Colonic mucosa (tissue), 4 donors: Measurements from ENCODE around the gene CACNA2D1. TPM values are rescaled to one million over a fixed set of nuclear protein-coding genes. Genes with fewer than 3 reads are reported as not detected.

Experiments used
- DNase-seq: peaks from one replicate; pipeline ENCODE4 v3.0.0-alpha.2; 2020
- H3K27ac ChIP-seq: fragments of 200-600 bp; one replicate; pipeline ENCODE4 v1.8.0; 2021
- H3K27me3 ChIP-seq: fragments of 200-600 bp; one replicate; pipeline ENCODE4 v1.8.0; 2021
- H3K36me3 ChIP-seq: fragments of 200-600 bp; one replicate; pipeline ENCODE4 v1.8.0; 2021
- H3K4me1 ChIP-seq: fragments of 200-600 bp; one replicate; pipeline ENCODE4 v1.8.0; 2021; ENCODE audit warnings: mild to moderate bottlenecking
- H3K4me3 ChIP-seq: fragments of 200-600 bp; one replicate; pipeline ENCODE4 v1.8.0; 2021
- H3K9ac ChIP-seq, 2 donors: one replicate each; pipeline ENCODE4 v1.7.0; 2013; ENCODE audit warnings: control low read depth in 2 of 2, low read depth in 2 of 2, low read length in 2 of 2
- H3K9me3 ChIP-seq: fragments of 200-600 bp; one replicate; pipeline ENCODE4 v1.8.0; 2021
- intact Hi-C: fragments of 100-400 bp; cut with DNase I; formaldehyde crosslinking; loops from one replicate; pipeline ENCODE4 v1.14.1; 2022
- total RNA-seq, 2 donors: library from RNA; stranded (reverse); fragmentation: NEBNext Ultra II Directional in 1 of 2; extraction: Animal tissue kit (Norgen Biotek cat#: 25700) in 1 of 2; gene quantifications; one replicate each; pipeline ENCODE4 v1.2.1, GENCODE V29; 2021
- TF ChIP-seq, protein P1 (sequence below): fragments of 200-600 bp; IDR thresholded peaks from one replicate; pipeline ENCODE4 v1.8.0; 2022; ENCODE audit warnings: antibody characterized with exemption, mild to moderate bottlenecking
- donor health status: healthy.
- donor health status: DM: no; HTN: no; CAD: no.
- donor health status: DM: no; HTN: no; CAD: no.

The CACNA2D1 gene
- total RNA-seq, 2 donors from 2014 or later: 1.4 to 9.3 TPM

DNA sequence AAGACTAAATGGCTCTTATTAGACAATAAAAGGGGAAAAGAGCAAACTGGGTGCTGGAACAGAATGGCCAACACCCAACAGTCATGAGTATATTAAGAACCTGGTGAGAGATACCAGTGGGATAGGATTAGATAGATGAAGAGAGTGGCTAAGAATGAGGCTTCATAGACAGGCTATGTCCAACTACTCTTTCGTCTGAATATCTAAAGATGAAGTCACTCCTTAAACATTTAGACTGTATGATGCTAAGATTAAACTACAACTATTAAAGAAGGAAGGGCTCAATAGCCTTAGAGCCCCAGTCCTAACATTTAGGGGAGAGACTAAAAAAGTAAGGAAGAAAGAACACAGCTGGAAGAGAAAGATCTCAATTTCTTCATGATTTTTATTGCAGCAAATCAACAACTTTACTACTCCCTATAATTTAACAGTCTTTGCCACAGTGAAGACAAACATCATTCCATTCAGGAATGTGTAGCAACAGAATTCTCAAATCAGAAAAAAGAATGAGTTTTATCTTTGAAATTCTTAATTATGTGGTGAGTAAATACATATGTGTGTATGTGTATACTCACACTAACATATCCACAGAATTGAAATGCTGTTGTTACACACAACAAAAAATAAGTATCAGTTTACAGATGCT, 45.6 kb downstream of the CACNA2D1 start:
- Histone ChIP-seq H3K27me3 (no peaks in the 10 kb centered on the region), H3K27ac (no peak overlapping the region), H3K4me3 (no peak overlapping the region), H3K9ac (no peak overlapping the region), H3K36me3 (no peaks in the 10 kb centered on the region), H3K4me1 (no peaks in the 10 kb centered on the region), H3K9me3 (no peaks in the 10 kb centered on the region)
- TF ChIP-seq, protein P1, sequence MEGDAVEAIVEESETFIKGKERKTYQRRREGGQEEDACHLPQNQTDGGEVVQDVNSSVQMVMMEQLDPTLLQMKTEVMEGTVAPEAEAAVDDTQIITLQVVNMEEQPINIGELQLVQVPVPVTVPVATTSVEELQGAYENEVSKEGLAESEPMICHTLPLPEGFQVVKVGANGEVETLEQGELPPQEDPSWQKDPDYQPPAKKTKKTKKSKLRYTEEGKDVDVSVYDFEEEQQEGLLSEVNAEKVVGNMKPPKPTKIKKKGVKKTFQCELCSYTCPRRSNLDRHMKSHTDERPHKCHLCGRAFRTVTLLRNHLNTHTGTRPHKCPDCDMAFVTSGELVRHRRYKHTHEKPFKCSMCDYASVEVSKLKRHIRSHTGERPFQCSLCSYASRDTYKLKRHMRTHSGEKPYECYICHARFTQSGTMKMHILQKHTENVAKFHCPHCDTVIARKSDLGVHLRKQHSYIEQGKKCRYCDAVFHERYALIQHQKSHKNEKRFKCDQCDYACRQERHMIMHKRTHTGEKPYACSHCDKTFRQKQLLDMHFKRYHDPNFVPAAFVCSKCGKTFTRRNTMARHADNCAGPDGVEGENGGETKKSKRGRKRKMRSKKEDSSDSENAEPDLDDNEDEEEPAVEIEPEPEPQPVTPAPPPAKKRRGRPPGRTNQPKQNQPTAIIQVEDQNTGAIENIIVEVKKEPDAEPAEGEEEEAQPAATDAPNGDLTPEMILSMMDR: no peak
- intact Hi-C loops: no loop called here
- DNase-seq: no peak

DNA sequence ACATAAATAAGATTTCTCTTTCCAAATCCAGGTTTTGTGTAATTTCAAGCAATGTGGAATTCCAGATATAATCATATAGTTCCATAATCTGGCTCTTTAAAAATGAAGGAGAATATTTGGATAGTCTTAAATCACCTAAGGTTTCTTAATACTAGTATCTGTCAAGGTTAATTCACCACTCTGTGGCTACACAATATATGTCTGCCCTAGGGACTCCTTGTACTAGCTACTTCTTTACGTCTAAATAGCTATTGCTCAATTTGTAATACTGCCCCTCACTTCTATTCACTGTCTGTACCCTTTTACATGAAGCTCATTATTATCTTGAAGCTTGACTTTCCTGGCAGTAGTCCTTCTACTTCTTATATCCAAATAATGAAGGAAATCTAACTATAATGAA, 47.2 kb downstream of the CACNA2D1 start:
- intact Hi-C loops: no loop called here
- no peaks in the 10 kb centered on the region for H3K27me3 ChIP-seq
- DNase-seq: no peak
- no peak overlapping the region for H3K9ac ChIP-seq
- no peaks in the 10 kb centered on the region for H3K4me1 ChIP-seq
- no peak overlapping the region for H3K27ac ChIP-seq
- H3K4me3 ChIP-seq: no peak overlapping the region
- H3K9me3 ChIP-seq: no peaks in the 10 kb centered on the region
- no peaks in the 10 kb centered on the region for H3K36me3 ChIP-seq
- TF ChIP-seq, protein P1: no peak

DNA sequence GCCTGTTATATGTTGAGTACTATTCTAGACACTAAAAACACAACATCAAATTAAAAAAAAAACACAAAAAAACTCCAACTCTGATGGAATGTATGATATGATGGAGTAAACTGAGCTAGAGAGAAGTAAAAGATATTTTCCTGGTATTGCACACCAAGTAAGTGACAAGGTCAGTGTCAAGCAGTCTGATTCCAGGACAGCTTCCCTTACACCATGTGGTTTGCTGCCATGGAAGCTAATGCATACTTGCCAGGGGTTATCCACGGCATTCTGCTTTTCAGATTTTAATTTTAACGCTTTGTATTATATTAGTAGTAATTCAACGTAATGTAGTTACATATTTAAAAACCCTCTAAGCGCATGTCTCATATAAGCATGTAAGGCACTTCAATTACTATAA, 48.4 kb downstream of the CACNA2D1 start:
- intact Hi-C loops: no loop called here
- H3K9ac ChIP-seq: no peak overlapping the region
- TF ChIP-seq, protein P1: no peak
- H3K36me3 ChIP-seq: no peaks in the 10 kb centered on the region
- H3K4me1 ChIP-seq: no peaks in the 10 kb centered on the region
- H3K9me3 ChIP-seq: no peaks in the 10 kb centered on the region
- H3K4me3 ChIP-seq: no peak overlapping the region
- no peak for DNase-seq
- H3K27me3 ChIP-seq: no peaks in the 10 kb centered on the region
- H3K27ac ChIP-seq: no peak overlapping the region

DNA sequence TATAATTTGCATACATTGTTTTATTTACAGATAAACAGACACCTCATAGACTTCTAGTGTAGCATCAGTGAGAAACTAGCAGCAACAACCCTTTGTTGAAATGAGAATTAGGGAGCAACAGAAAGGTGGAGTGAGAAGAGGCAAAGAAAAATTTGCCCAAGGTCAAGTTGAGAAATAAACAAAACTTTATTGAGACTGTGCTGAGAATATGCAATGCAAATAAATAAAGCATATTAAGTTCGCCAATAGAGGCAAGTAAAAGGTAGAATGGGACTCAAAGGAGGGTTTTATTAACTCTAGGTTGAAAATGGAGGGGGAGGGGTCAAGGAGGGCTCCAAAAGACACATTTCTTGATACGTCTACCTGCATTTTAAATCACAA, 49.7 kb downstream of the CACNA2D1 start:
- no peak for DNase-seq
- no peak overlapping the region for H3K4me3 ChIP-seq
- no peaks in the 10 kb centered on the region for H3K4me1 ChIP-seq
- no peak overlapping the region for H3K27ac ChIP-seq
- TF ChIP-seq, protein P1: no peak
- no peaks in the 10 kb centered on the region for H3K9me3 ChIP-seq
- no peak overlapping the region for H3K9ac ChIP-seq
- H3K36me3 ChIP-seq: no peaks in the 10 kb centered on the region
- intact Hi-C loops: no loop called here
- H3K27me3 ChIP-seq: no peaks in the 10 kb centered on the region

DNA sequence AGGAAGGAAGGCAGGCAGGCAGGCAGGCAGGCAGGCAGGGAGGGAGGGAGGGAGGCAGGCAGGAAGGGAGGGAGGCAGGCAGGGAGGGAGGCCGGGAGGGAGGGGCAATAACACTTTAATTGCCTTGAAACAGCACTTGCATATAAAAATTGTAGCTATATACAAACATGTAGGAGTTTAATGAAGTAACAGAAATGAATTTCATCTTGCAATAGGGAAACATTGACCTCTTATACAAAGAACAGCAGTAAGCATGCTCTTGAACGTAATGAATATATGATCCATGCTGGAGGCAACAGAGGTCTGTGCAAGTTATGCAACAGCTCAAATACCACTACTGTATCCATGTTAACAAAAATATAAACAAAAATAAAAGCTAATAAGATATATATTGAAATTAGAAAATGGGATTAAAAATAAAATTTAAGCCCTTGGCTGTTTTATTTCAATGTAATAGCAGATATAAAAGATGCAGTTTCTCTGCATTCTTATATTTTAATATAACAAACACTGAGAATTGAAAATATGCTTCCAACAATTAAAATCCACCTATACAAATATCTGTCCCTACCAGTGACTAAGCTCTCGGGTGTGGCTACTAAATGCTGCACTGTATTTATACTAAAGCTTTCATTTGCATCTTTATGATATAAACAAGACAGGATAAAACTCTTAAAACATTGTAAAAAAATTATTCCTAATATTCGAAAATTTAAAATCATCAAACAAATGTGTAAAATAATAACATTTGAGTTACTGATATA, 50.3 kb downstream of the CACNA2D1 start:
- H3K36me3 ChIP-seq: no peaks in the 10 kb centered on the region
- H3K27ac ChIP-seq: no peak overlapping the region
- TF ChIP-seq, protein P1: no peak
- no peak overlapping the region for H3K9ac ChIP-seq
- H3K4me3 ChIP-seq: no peak overlapping the region
- H3K27me3 ChIP-seq: no peaks in the 10 kb centered on the region
- no peaks in the 10 kb centered on the region for H3K9me3 ChIP-seq
- DNase-seq: no peak
- intact Hi-C loops: no loop called here
- H3K4me1 ChIP-seq: no peaks in the 10 kb centered on the region
